ENCODE measurements around the gene DXO.
"Not testable (repeated sequence)": the region's sequence is repeated elsewhere in the genome, so short reads cannot be mapped to it uniquely, and the experiment has no call there.

The DXO gene

GRCh38 chr6:31971993-31972708, at the start of gene DXO:
DXO (minus strand) TSS chr6:31972138; CDS start chr6:31971675, 463 bp downstream.
- peaks cover 49% of the 10 kb centered on the region for H3K4me1 Mint-ChIP-seq
- H3K27me3 Mint-ChIP-seq: no peaks in the 10 kb centered on the region
- peak within 1 kb of the TSS; percentile 94 for H3K27ac Mint-ChIP-seq
- H3K9me3 Mint-ChIP-seq: no peaks in the 10 kb centered on the region
- peaks cover 34% of the 10 kb centered on the region for H3K36me3 Mint-ChIP-seq
- peak within 1 kb of the TSS; percentile 89 for H3K4me3 Mint-ChIP-seq
- ATAC-seq: peak; percentile 98

GRCh38 chr6:32014547-32014946, 42.6 kb upstream of the DXO start, which contains the start of gene C4B:
C4B (plus strand) TSS chr6:32014795; CDS start chr6:32014846, 51 bp downstream.
- not testable (repeated sequence) for H3K4me1 Mint-ChIP-seq, H3K27me3 Mint-ChIP-seq

GRCh38 chr6:32013738-32014137, 41.8 kb upstream of the DXO start:
- not testable (repeated sequence) for H3K4me1 Mint-ChIP-seq, ATAC-seq, H3K27ac Mint-ChIP-seq, H3K36me3 Mint-ChIP-seq, H3K27me3 Mint-ChIP-seq, H3K9me3 Mint-ChIP-seq, H3K4me3 Mint-ChIP-seq

More at GRCh38 chr6:32014547-32014946, 42.6 kb upstream of the DXO start, which contains the start of gene C4B:
- not testable (repeated sequence) for H3K4me3 Mint-ChIP-seq, H3K36me3 Mint-ChIP-seq, ATAC-seq, H3K27ac Mint-ChIP-seq, H3K9me3 Mint-ChIP-seq

GRCh38 chr6:32012941-32013617, 41.1 kb upstream of the DXO start:
- H3K27me3 Mint-ChIP-seq, H3K4me3 Mint-ChIP-seq, ATAC-seq, H3K4me1 Mint-ChIP-seq, H3K36me3 Mint-ChIP-seq, H3K27ac Mint-ChIP-seq, H3K9me3 Mint-ChIP-seq: not testable (repeated sequence)

DNA sequence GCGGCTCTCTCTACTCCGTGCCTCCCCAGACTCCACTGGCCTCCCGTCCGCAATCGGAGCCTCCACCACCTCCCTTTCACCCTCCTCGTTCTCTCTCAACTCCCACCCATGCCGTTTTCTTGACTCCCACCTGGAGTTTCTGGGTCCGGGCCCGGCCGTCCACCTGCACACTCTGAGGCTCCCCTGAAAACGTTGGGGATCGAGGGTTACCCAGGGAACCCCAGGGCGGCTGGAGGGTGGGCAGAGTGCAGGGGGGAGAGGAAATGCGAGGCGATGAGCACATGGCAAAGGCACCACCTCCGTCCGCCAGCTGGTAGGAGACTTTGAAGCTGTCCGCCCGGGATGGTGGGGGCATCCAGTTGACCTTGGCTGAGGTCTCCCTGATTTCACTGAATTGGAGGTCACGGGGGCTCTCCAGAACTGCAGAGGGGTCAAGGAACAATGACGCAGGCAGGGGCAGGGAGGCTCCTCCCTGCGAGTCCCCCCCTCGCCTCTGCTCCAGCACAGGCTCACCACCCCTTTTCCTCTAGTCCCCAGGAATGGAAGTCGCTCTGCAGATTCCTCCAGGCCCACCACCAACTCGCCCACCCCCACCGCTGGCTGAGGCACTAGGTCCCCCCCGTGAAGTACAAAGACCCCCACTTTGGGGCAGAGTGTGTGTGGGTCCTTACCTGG, 39.1 kb upstream of the DXO start:
- H3K27ac Mint-ChIP-seq, H3K4me3 Mint-ChIP-seq, H3K36me3 Mint-ChIP-seq, ATAC-seq, H3K27me3 Mint-ChIP-seq, H3K4me1 Mint-ChIP-seq, H3K9me3 Mint-ChIP-seq: not testable (repeated sequence)

DNA sequence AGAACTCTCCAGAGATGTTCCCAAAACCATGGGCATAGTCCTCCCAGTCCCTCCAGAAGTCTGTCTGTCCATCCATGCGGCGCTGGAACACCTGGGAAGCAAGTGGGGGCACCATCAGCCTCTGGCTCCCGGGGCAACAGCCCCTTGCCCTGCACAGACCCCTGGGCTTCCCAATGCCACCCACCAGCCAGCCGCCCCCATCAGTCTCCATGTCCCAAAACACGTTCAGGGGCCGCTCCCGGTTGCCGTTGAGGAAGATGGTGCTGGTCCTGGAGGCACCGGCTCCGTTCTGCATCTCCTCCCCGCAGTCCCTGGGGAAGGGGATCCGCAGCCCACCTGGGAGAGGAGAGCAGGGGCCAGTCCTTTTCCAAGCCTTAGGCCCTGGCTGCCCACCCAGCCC, 37.6 kb upstream of the DXO start:
- H3K9me3 Mint-ChIP-seq, H3K36me3 Mint-ChIP-seq, H3K27me3 Mint-ChIP-seq, H3K27ac Mint-ChIP-seq, H3K4me3 Mint-ChIP-seq, H3K4me1 Mint-ChIP-seq, ATAC-seq: not testable (repeated sequence)

- H3K36me3 Mint-ChIP-seq, ATAC-seq, H3K4me3 Mint-ChIP-seq, H3K9me3 Mint-ChIP-seq, H3K27ac Mint-ChIP-seq, H3K4me1 Mint-ChIP-seq, H3K27me3 Mint-ChIP-seq: not testable (repeated sequence)
These were observed 36.7 kb upstream of the DXO start for GRCh38 chr6:32008616-32009015.

GRCh38 chr6:32008037-32008436, 36.1 kb upstream of the DXO start:
- not testable (repeated sequence) for H3K4me1 Mint-ChIP-seq, H3K27ac Mint-ChIP-seq, H3K36me3 Mint-ChIP-seq, H3K27me3 Mint-ChIP-seq, ATAC-seq, H3K9me3 Mint-ChIP-seq, H3K4me3 Mint-ChIP-seq

DNA sequence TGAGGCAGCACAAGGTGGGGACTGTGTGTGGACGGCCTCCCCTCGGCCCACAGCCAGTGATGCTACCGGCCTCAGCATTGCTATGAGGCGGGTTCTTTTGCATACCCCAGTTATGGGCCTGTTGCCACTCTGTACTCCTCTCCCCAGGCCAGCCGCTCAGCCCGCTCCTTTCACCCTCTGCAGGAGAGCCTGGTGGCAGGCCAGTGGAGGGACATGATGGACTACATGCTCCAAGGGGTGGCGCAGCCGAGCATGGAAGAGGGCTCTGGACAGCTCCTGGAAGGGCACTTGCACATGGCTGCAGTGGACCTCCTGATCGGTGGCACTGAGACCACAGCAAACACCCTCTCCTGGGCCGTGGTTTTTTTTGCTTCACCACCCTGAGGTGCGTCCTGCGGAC, 35.1 kb upstream of the DXO start:
- H3K9me3 Mint-ChIP-seq, H3K36me3 Mint-ChIP-seq, H3K27ac Mint-ChIP-seq, ATAC-seq, H3K4me1 Mint-ChIP-seq, H3K27me3 Mint-ChIP-seq, H3K4me3 Mint-ChIP-seq: not testable (repeated sequence)

DNA sequence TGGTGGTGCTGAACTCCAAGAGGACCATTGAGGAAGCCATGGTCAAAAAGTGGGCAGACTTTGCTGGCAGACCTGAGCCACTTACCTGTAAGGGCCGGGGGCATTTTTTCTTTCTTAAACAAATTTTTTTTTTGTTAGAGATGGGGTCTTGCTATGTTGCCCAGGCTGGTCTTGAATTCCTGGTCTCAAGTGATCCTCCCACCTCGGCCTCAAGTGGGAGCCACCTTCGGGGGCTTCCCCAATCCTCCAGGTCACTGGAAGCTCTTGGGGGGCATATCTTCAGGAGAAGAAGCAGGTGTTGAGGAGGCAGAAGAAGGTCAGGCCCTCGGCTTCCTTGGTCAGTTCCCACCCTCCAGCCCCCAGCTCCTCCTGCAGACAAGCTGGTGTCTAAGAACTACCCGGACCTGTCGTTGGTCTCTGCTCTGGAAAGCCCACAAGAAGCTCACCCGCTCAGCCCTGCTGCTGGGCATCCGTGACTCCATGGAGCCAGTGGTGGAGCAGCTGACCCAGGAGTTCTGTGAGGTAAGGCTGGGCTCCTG, 34.1 kb upstream of the DXO start:
- ATAC-seq, H3K27ac Mint-ChIP-seq, H3K27me3 Mint-ChIP-seq, H3K4me3 Mint-ChIP-seq, H3K4me1 Mint-ChIP-seq, H3K9me3 Mint-ChIP-seq, H3K36me3 Mint-ChIP-seq: not testable (repeated sequence)

DNA sequence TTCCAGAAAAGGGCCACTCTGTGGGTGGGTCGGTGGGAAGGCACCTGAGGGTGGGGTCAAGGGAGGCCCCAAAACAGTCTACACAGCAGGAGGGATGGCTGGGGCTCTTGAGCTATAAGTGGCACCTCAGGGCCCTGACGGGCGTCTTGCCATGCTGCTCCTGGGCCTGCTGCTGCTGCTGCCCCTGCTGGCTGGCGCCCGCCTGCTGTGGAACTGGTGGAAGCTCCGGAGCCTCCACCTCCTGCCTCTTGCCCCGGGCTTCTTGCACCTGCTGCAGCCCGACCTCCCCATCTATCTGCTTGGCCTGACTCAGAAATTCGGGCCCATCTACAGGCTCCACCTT, 33.6 kb upstream of the DXO start:
- not testable (repeated sequence) for H3K27ac Mint-ChIP-seq, H3K36me3 Mint-ChIP-seq, ATAC-seq, H3K4me1 Mint-ChIP-seq, H3K4me3 Mint-ChIP-seq, H3K9me3 Mint-ChIP-seq, H3K27me3 Mint-ChIP-seq

DNA sequence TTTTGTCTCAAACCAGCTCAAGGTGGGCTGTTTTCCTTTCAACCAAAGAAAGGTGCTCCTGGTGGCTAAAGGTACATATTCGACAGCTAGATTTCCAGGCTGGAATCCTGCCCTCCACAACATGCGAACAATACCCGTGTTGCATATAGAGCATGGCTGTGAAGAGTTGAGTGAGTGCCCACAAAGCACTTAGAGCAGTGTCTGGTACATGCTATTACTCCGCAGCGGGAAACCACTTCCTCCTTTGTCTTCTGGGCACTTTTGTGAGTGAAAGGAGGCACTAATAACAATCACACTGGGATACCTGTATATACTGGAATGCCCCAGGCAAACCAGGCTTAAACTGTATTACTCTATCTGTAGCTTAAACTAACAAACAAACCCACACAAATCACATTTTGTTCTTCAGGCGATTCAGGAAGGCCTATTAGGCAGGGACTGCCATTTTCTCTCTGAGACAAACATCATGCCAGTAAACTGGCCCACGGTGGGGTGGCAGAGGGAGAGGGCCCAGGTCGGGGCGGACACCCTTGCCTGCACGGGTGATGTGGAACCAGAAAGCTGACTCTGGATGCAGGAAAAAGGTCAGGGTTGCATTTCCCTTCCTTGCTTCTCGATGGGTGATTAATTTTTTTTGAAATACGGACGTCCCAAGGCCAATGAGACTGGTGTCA, 33.1 kb upstream of the DXO start:
- not testable (repeated sequence) for H3K27ac Mint-ChIP-seq, H3K4me1 Mint-ChIP-seq, H3K4me3 Mint-ChIP-seq

GRCh38 chr6:32004393-32004792, 32.5 kb upstream of the DXO start:
- H3K27ac Mint-ChIP-seq, ATAC-seq, H3K4me1 Mint-ChIP-seq, H3K9me3 Mint-ChIP-seq, H3K36me3 Mint-ChIP-seq, H3K4me3 Mint-ChIP-seq, H3K27me3 Mint-ChIP-seq: not testable (repeated sequence)

More for the DNA sequence above, 33.1 kb upstream of the DXO start:
- H3K27me3 Mint-ChIP-seq, H3K9me3 Mint-ChIP-seq, H3K36me3 Mint-ChIP-seq: not testable (repeated sequence)
- ATAC-seq: peak; percentile 73

- not testable (repeated sequence) for H3K4me1 Mint-ChIP-seq, H3K9me3 Mint-ChIP-seq, ATAC-seq, H3K27ac Mint-ChIP-seq, H3K4me3 Mint-ChIP-seq, H3K36me3 Mint-ChIP-seq, H3K27me3 Mint-ChIP-seq
These were observed 31.4 kb upstream of the DXO start for GRCh38 chr6:32003301-32003700.

DNA sequence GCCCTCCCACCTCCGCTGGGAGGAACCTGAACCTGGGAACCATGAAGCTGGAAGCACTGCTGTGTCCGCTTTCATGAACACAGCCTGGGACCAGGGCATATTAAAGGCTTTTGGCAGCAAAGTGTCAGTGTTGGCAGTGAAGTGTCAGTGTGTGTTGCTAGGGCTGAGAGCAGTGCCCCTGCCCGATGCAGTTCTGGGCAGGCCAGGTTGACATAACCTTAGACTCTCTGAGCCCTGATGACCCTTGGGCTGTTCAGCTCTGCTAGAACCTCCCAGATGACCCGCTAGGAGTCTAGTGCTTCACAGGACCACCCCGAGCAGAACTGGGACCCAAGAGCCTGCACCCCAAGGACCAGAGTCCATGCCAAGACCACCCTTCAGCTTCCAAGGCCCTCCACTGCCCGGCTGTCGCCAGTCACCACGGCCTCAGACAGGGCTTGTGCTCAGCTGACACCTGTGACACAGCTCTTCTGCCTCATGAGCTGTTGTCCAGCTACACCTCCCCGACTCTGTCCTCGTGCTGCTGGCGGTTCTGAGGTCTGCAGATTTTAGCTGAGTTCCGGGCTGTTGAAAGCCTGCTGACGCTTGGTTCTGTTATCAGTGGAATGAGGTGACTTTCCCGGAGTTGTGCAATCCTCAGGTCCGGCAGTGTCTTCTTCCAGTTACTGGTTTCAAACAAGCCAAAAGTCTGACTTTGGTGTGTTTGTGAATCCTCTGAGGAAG, 30.8 kb upstream of the DXO start:
- H3K4me1 Mint-ChIP-seq, ATAC-seq, H3K36me3 Mint-ChIP-seq, H3K27ac Mint-ChIP-seq, H3K27me3 Mint-ChIP-seq, H3K9me3 Mint-ChIP-seq, H3K4me3 Mint-ChIP-seq: not testable (repeated sequence)

Measured in stimulated activated memory B cell treated with anti-CD40 and anti-IgM and Interleukin-4, amounts not matched to agents 10 μg/mL and 1 μg/mL and 100 μg/mL, for 72 hours (primary cell).